ENCODE measurements around the gene ACTG1.

Gene ACTG1

GRCh38 chr17:81544281-81544974 lies 31.8 kb upstream of the ACTG1 start:
- DNase-seq, result no peak

DNA sequence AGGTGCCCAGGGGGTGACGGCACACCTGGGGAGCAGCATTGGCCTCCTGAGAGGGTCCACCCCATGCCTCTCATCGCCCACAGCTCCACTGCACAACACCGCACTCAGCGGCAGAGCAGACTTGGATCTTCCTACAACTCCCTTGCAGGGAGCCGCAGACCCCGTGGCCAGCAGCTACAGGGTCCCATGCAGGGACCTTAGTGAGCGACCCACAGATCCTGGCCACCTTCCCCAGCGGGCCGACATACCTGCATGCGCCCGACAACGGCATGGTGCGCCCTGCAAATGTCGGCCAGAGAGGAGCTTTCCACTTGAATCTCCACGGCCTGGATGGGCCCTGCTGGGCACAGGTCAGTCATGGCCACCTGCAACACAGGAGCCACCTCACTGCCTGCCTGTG lies 31.2 kb upstream of the ACTG1 start:
- no peak for DNase-seq

- no peak for DNase-seq
Measured at GRCh38 chr17:81543339-81543675, 30.7 kb upstream of the ACTG1 start.

DNA sequence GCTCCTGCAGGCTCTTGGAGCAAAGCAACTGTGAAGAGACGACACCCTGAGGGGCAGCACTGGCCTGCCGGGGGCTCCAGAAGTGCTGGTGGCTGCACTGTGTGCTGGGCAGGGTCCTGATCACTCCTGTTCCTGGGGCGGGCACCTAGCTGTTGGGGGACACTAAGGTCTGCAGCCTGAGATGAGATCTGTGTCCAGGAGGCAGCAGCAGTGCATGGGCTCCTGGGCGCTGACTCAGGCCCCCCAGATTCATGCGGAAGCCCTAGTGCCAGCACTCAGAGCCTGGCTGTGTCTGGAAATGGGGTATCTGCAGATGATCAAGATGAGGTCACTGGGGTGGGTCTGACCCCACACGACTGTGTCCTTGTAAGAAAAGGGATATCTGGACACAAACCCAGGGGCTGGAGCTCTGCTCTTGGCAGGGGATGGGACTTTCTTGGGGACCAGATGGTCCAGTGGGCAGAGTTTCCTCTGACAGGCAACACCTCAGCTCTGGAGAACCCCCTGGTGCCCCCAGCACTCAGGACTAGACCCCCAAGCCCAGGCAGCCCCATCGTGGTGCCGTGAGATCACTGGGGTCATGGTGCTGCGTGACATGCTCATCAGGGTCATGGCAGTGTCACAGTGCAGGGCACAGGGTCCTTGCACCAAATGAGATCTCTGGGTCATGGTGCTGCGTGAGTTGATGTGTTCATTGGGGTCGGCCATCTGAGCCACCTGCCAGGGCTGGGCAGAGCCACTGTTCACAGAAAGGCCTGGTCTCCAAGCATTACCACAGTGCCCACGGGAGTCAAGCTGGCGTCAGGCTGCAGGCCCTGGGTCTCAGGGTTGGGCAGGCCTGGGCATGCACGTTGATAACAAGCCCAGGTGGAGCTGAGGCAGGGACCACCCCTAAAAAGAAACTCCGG lies 30.1 kb upstream of the ACTG1 start:
- DNase-seq, result no peak

DNA sequence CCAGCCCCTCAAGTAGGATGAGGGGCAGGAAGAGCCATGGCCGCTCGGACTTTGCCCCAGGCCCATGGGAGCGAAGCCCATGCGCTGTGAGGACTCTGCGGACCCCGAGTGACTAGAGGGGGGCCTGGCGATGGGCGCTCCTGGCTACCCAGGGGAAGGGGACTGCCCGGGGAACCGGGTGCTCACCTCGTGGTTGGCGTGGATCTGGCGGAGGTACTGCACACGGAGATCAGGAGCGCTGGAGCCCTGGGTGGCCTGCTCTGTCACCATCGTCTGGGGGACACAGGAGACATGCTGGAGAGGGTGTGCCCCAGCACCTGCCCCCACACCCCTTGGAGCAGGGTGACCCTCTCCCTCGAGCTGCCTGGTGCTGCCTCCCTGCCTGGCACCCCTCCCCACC lies 28.5 kb upstream of the ACTG1 start:
- no peak for DNase-seq

- no peak for DNase-seq
Measured at GRCh38 chr17:81540676-81541027, 28.1 kb upstream of the ACTG1 start.

DNA sequence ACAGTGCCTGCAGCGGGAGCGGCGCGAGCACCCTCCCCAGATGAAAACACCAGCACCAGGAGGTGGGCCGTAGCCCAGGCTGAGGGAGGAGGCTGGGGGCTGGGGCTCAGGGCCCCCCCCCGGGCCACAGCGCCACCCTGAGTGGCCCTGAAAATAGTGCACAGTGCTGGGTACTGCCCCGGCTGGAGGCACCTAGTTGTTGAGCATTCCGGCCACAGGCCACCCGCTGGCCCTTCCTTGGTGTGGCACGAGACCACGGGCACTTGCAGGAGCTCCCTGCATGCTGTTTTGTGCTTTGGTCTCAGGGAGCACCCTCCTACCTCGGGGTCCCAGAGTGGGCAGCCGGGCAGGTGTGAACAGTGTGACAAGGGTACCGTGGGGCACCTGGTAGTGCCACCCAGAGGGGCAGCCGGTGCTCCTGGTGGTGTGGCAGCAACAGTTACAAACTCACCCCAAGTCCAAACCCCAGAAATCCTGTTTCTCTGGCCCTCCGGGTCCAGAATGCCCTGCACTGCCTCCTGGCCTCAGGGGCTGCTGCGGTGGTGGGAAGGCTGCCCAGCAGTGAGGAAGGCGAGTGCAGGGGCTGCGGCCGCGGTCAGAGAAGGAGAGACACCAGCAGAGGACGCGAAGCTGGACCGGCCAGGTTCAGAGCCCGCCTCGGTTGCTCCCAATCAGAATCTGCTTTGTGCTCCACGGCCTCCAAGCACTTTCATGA lies 27.5 kb upstream of the ACTG1 start:
- no peak for DNase-seq

- no peak for DNase-seq
Measured at GRCh38 chr17:81539571-81539900, 26.9 kb upstream of the ACTG1 start.

DNA sequence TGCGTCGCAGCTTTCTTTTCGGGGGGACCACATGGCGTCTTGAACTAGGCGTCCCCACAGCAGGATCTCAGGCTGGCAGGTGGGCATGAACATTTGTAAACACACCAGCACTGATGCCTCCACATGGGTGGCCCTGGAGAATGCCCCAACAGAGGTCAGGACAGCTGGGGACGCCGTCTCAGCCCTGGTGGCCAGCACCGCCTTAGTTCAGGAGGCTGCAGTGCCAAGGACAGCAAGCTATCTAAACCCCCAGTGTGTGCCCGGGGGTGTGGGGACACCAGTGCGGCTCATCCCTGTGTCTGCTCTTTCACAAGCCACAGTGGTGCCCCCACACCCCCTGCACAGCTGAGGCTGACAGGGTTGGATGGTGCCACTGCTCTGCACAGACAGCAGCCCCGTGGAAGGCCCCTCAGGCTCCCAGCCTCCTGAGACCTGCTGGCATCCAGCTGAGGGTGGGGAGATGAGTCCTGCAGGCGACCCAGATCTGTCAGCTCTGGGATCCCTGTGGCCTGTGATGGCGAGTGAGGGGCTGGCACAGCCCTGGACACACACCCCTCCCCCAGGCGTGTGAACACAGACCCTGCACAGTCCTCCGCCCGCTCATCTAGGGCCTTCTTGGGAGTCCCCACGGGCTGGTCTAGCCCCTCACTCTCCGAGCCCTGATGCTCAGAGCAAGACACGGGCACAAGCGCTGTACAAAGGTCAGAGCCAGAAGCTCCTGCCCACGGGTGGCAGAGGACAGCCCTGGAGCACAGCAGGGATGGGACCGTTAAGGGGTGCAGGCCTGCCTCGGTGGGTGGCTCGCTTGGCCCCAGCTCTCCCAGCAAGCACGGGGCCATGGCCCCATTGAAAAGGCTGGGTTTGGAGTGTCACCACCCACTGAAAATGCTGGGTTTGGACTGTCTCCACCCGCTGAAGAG lies 26.3 kb upstream of the ACTG1 start:
- DNase-seq, result no peak

DNA sequence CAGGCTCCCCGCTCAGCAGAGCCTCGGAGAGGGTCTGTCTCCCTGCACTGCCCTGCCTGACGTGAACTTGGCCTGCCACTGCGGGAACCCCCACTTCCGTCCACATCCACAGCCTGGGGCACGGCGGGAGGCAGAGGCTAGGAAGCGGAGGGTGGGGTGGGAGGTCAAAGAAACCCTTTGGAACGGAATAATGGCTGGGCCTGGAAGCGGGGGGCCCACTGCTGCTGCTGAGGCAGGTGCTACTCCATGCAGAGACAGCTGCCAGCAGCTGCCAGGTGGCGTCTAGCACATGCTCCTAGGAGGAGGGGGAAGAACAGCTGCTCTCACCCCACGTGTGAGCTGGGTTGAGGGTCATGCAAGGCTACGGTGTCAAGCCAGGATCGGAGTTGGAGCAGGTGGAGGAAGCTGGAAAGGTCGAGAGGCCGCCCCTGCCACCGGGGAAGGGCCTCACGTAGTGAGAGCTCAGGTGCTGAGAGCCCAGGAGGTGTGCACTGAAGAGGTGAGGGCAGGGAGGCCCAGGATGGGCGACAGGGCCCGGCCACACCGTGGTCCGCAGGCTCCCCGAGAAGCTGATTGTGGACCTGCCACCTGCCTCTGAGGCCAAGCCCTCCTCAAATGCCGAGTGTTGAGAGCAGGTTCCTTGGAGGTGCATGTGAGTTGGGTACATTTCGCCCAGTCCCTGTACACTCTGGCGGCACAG lies 25.4 kb upstream of the ACTG1 start:
- no peak for DNase-seq

GRCh38 chr17:81537343-81537855 lies 24.8 kb upstream of the ACTG1 start:
- DNase-seq, result no peak

- no peak for DNase-seq
Measured at GRCh38 chr17:81536299-81537290, 24.0 kb upstream of the ACTG1 start.

- no peak for DNase-seq
Measured at GRCh38 chr17:81535480-81536298, 23.1 kb upstream of the ACTG1 start.

- DNase-seq, result no peak
Measured at GRCh38 chr17:81535007-81535328, 22.4 kb upstream of the ACTG1 start.

GRCh38 chr17:81534157-81535006 lies 21.8 kb upstream of the ACTG1 start:
- DNase-seq, result no peak

DNA sequence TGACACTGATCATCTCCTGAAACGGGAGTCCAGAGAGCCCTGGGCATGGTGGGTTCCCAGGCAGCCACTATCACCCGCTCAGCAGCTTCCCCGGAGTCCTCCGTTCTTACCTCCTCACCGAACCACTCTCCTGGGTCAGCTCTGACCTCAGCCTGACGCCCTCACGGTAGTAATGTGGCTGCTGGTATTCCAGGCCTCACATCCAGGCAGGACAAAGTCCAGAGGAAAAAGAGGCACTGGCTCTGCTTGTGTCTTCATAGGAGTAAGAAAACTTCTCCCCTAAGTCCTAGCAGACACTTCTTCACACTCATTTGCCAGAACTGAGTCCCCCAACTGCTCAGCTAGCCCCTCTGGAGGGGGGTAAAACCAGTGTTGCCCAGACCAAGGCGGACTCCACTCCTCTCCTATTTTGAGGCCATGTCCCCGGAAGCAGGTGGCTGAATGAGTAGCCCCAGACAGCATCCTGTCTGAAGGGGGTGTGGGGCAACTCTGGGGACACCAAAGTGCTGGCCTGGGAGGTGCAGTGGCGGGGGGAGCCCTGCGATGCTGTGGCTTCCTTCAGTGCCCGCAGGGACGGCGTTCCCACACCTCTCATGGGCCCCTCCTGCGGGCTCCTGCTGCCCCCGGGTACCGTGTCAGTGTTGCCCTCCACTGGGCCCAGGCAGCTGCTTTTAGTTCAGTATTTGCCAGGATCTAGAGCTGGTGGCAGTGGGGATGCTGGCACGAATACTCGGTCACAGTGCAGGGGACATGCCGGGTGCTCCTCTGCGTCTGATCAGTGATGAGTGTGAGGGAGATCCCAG lies 20.9 kb upstream of the ACTG1 start:
- no peak for DNase-seq

- DNase-seq, result no peak
Measured at GRCh38 chr17:81532490-81533287, 20.1 kb upstream of the ACTG1 start.
